ENCODE measurements around the gene RPS29. TPM values are rescaled to one million over a fixed set of nuclear protein-coding genes. Genes with fewer than 3 reads are reported as not detected.

RPS29 gene
- polyA plus RNA-seq, 1 donor from 2014 or later: 6,695 TPM

GRCh38 chr14:49579841-49580240 lies 6.3 kb downstream of the RPS29 start:
- Histone ChIP-seq H3K79me2 (replicated peaks; ENCODE audit: insufficient read depth, low read length) (peaks cover 45% of the 10 kb centered on the region), H3F3A (ENCODE audit: insufficient read depth, low read length, poor library complexity, severe bottlenecking) (no peaks in the 10 kb centered on the region)

GRCh38 chr14:49578141-49578540 lies 8.0 kb downstream of the RPS29 start:
- Histone ChIP-seq H4K20me1 (ENCODE audit: insufficient read depth) (no peaks in the 10 kb centered on the region), H3K27me3 (ENCODE audit: insufficient read depth, low read depth, low read length) (no peaks in the 10 kb centered on the region), H3K79me2 (replicated peaks; ENCODE audit: insufficient read depth, low read length) (peaks cover 28% of the 10 kb centered on the region)
- TF ChIP-seq EZH2 (IDR thresholded peaks at IDR 0.05; ENCODE audit: borderline replicate concordance, insufficient read depth, low read length, poor library complexity, severe bottlenecking) (no peak), EP300 (conservative IDR thresholded peaks at IDR 0.05; ENCODE audit: poor library complexity, severe bottlenecking) (no peak), SMC3 (conservative IDR thresholded peaks at IDR 0.05; ENCODE audit: poor library complexity) (no peak), MXI1 (conservative IDR thresholded peaks at IDR 0.05; ENCODE audit: poor library complexity, severe bottlenecking) (no peak), CTCF (IDR thresholded peaks at IDR 0.05; ENCODE audit: poor library complexity, severe bottlenecking) (no peak), REST (IDR thresholded peaks at IDR 0.05; ENCODE audit: borderline replicate concordance) (no peak)

More at GRCh38 chr14:49579841-49580240, 6.3 kb downstream of the RPS29 start:
- Histone ChIP-seq H3K9me3 (ENCODE audit: low read length) (no peaks in the 10 kb centered on the region), H3K9ac (ENCODE audit: low read length) (no peak overlapping the region), H3K9me2 (ENCODE audit: insufficient read depth, low read length) (no peaks in the 10 kb centered on the region), H3K27ac (ENCODE audit: low read length) (no peak overlapping the region), H3K4me2 (ENCODE audit: low read length) (no peak overlapping the region), H4K20me1 (ENCODE audit: insufficient read depth) (no peaks in the 10 kb centered on the region), H3K36me3 (ENCODE audit: insufficient read depth, low read length) (no peaks in the 10 kb centered on the region), H3K27me3 (ENCODE audit: insufficient read depth, low read depth, low read length) (no peaks in the 10 kb centered on the region), H2AFZ (ENCODE audit: low read depth, low read length) (no peak overlapping the region), H3K4me3 (ENCODE audit: low read length) (no peak overlapping the region)
- TF ChIP-seq SMC3 (conservative IDR thresholded peaks at IDR 0.05; ENCODE audit: poor library complexity) (no peak), EZH2 (IDR thresholded peaks at IDR 0.05; ENCODE audit: borderline replicate concordance, insufficient read depth, low read length, poor library complexity, severe bottlenecking) (no peak), TAF1 (IDR thresholded peaks at IDR 0.05; ENCODE audit: low read depth) (no peak), POLR2AphosphoS5 (IDR thresholded peaks at IDR 0.05) (no peak), REST (IDR thresholded peaks at IDR 0.05; ENCODE audit: borderline replicate concordance) (no peak), MXI1 (conservative IDR thresholded peaks at IDR 0.05; ENCODE audit: poor library complexity, severe bottlenecking) (no peak), RAD21 (conservative IDR thresholded peaks at IDR 0.05) (no peak), CTCF (IDR thresholded peaks at IDR 0.05; ENCODE audit: poor library complexity, severe bottlenecking) (no peak), EP300 (conservative IDR thresholded peaks at IDR 0.05; ENCODE audit: poor library complexity, severe bottlenecking) (no peak)

More at GRCh38 chr14:49578141-49578540, 8.0 kb downstream of the RPS29 start:
- H3K9me3 ChIP-seq (ENCODE audit: low read length): no peaks in the 10 kb centered on the region
- H3K9ac ChIP-seq (ENCODE audit: low read length): no peak overlapping the region
- H3K4me3 ChIP-seq (ENCODE audit: low read length): no peak overlapping the region
- no peaks in the 10 kb centered on the region for H3F3A ChIP-seq (ENCODE audit: insufficient read depth, low read length, poor library complexity, severe bottlenecking)
- no peak overlapping the region for H3K27ac ChIP-seq (ENCODE audit: low read length)
- no peaks in the 10 kb centered on the region for H3K36me3 ChIP-seq (ENCODE audit: insufficient read depth, low read length)
- H3K4me2 ChIP-seq (ENCODE audit: low read length): no peak overlapping the region
- no peak overlapping the region for H2AFZ ChIP-seq (ENCODE audit: low read depth, low read length)
- H3K9me2 ChIP-seq (ENCODE audit: insufficient read depth, low read length): no peaks in the 10 kb centered on the region
